ENCODE results near the gene ANKRD17. TPM values are rescaled to one million over a fixed set of nuclear protein-coding genes. Genes with fewer than 3 reads are reported as not detected.
"Not testable (repeated sequence)": the region's sequence is repeated elsewhere in the genome, so short reads cannot be mapped to it uniquely, and the experiment has no call there.

The ANKRD17 gene
- total and polyA plus RNA-seq, 7 donors: 6.0 to 55.1 (median 41.1) TPM

GRCh38 chr4:73212982-73213730, 45.4 kb downstream of the ANKRD17 start:
- H3K4me3 ChIP-seq: no peak overlapping the region
- no peaks in the 10 kb centered on the region for H3K36me3 ChIP-seq
- intact Hi-C loops (cut with DNase I): no loop called here
- WGBS, 2 donors: 100% methylated on average over 1 of the region's 1 CpG
- H3K27ac ChIP-seq: no peak overlapping the region
- no peaks in the 10 kb centered on the region for H3K9me3 ChIP-seq
- DNase-seq: no peak
- TF ChIP-seq POLR2A (IDR thresholded peaks at IDR 0.05) (no peak), EP300 (IDR thresholded peaks at IDR 0.05) (no peak), CTCF (IDR thresholded peaks at IDR 0.05) (no peak), POLR2AphosphoS5 (IDR thresholded peaks at IDR 0.05) (no peak)
- no peaks in the 10 kb centered on the region for H3K27me3 ChIP-seq
- H3K4me1 ChIP-seq: peaks cover 0 to 29% (median 12%) of the 10 kb centered on the region in 4 donors

- Histone ChIP-seq H3K27ac (no peak overlapping the region), H3K4me1 (peaks cover 0 to 29% (median 12%) of the 10 kb centered on the region in 4 donors), H3K4me3 (no peak overlapping the region), H3K9me3 (no peaks in the 10 kb centered on the region), H3K27me3 (no peaks in the 10 kb centered on the region), H3K36me3 (no peaks in the 10 kb centered on the region)
- DNase-seq: no peak
- TF ChIP-seq CTCF (IDR thresholded peaks at IDR 0.05): no peak
- no peak for TF ChIP-seq POLR2AphosphoS5 (IDR thresholded peaks at IDR 0.05)
- TF ChIP-seq POLR2A (IDR thresholded peaks at IDR 0.05): no peak
- TF ChIP-seq EP300 (IDR thresholded peaks at IDR 0.05): no peak
- intact Hi-C loops (cut with DNase I): no loop called here
- WGBS, 2 donors: 82 to 88% methylated on average over 1 of the region's 1 CpG
Observed at GRCh38 chr4:73211968-73212367, 46.6 kb downstream of the ANKRD17 start.

GRCh38 chr4:73208376-73208775, 50.2 kb downstream of the ANKRD17 start:
- no peaks in the 10 kb centered on the region for H3K9me3 ChIP-seq
- no peak overlapping the region for H3K4me3 ChIP-seq
- H3K27ac ChIP-seq: no peak overlapping the region
- TF ChIP-seq POLR2A (IDR thresholded peaks at IDR 0.05) (no peak), POLR2AphosphoS5 (IDR thresholded peaks at IDR 0.05) (no peak), EP300 (IDR thresholded peaks at IDR 0.05) (no peak), CTCF (IDR thresholded peaks at IDR 0.05) (no peak)
- H3K4me1 ChIP-seq: peaks cover 0 to 17% (median 6%) of the 10 kb centered on the region in 4 donors
- no peaks in the 10 kb centered on the region for H3K36me3 ChIP-seq
- intact Hi-C loops (cut with DNase I): no loop called here
- DNase-seq: no peak
- no peaks in the 10 kb centered on the region for H3K27me3 ChIP-seq

DNA sequence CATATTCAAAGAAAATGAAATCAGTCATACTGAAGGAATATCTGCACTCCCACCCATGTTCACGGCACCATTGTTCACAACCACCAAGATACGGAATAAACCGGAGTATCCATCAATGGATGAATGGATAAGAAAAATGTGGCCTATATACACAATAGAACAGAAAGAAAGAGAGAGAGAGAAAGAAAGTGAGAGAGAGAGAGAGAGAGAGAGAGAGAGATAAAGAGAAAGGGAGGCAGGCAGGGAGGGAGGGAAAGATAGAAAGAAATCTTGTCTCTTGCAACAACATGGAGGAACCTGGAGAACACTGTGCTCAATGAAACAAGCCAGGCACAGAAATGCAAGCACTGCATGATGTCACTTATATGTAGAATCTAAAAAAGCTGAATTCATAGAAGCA, 52.4 kb downstream of the ANKRD17 start:
- WGBS, 2 donors: 98 to 99% methylated on average over 3 of the region's 3 CpGs
- TF ChIP-seq POLR2A (IDR thresholded peaks at IDR 0.05): no peak
- TF ChIP-seq CTCF (IDR thresholded peaks at IDR 0.05): no peak
- TF ChIP-seq EP300 (IDR thresholded peaks at IDR 0.05): no peak
- no peak for TF ChIP-seq POLR2AphosphoS5 (IDR thresholded peaks at IDR 0.05)
- Histone ChIP-seq H3K9me3 (no peaks in the 10 kb centered on the region), H3K4me3 (no peak overlapping the region), H3K4me1 (peaks cover 0 to 16% (median 3%) of the 10 kb centered on the region in 4 donors), H3K27me3 (no peaks in the 10 kb centered on the region), H3K36me3 (no peaks in the 10 kb centered on the region), H3K27ac (no peak overlapping the region)
- intact Hi-C loops (cut with DNase I): no loop called here
- no peak for DNase-seq

DNA sequence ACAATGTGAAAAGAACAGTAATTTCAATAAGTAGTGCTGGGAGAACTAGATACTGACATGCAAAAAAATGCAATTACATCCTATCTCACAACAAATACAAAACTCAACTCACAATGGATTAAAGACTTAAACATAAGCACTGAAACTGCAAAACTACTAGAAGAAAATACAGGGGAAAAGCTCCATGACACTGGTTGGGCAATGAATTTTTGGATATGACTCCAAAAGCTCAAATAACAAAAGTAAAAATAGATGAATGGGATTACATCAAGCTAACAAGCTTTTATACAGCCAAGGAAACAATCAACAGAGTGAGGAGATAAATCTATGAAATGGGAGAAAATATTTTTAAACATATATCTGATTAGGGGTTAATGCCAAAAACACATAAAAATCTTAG, 53.1 kb downstream of the ANKRD17 start:
- no peak overlapping the region for H3K27ac ChIP-seq
- intact Hi-C loops (cut with DNase I): no loop called here
- H3K4me3 ChIP-seq: no peak overlapping the region
- no peaks in the 10 kb centered on the region for H3K27me3 ChIP-seq
- no peaks in the 10 kb centered on the region for H3K36me3 ChIP-seq
- H3K9me3 ChIP-seq: no peaks in the 10 kb centered on the region
- TF ChIP-seq EP300 (IDR thresholded peaks at IDR 0.05): no peak
- TF ChIP-seq POLR2AphosphoS5 (IDR thresholded peaks at IDR 0.05): no peak
- TF ChIP-seq CTCF (IDR thresholded peaks at IDR 0.05): no peak
- TF ChIP-seq POLR2A (IDR thresholded peaks at IDR 0.05): no peak
- peaks cover 0 to 19% (median 3%) of the 10 kb centered on the region in 4 donors for H3K4me1 ChIP-seq
- DNase-seq: no peak

DNA sequence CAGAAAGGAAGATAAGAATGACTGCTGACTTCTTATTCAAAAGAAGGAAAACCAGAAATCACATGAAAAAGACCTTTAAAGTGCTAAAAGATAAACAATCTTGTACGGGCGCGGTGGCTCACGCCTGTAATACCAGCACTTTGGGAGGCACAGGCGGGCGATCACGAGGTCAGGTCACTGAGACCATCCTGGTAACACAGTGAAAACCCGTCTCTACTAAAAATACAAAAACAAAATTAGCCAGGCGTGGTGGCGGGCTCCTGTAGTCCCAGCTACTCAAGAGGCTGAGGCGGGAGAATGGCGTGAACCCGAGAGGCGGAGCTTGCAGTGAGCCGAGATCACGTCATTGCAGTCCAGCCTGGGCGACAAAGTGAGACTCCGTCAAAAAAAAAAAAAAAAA, 54.6 kb downstream of the ANKRD17 start:
- H3K27ac ChIP-seq; H3K27me3 ChIP-seq; H3K9me3 ChIP-seq; DNase-seq; H3K4me3 ChIP-seq; intact Hi-C loops (cut with DNase I); H3K36me3 ChIP-seq: not testable (repeated sequence)
- 95 to 97% methylated on average over 18 of the region's 18 CpGs for WGBS, 2 donors
- H3K4me1 ChIP-seq: peaks cover 0 to 22% (median 6%) of the 10 kb centered on the region in 4 donors

All from sigmoid colon (tissue), 7 donors.